GM23248 (cell line): ENCODE measurements around the gene QDPR.

Experiments used
- EZH2 ChIP-seq: fragments of 200-600 bp; sonication (generic); IDR thresholded peaks from 2 replicates; pipeline ENCODE4 v1.6.1; 2018; ENCODE audit warnings: antibody characterized with exemption, mild to moderate bottlenecking; ENCODE audit not compliant: insufficient read depth, poor library complexity, severe bottlenecking
- EZH2phosphoT487 ChIP-seq: fragments of 200-600 bp; sonication (generic); IDR thresholded peaks from 2 replicates; pipeline ENCODE4 v1.6.1; 2018; ENCODE audit warnings: antibody characterized with exemption, moderate library complexity, mild to moderate bottlenecking, low read depth; ENCODE audit not compliant: insufficient read depth

DNA sequence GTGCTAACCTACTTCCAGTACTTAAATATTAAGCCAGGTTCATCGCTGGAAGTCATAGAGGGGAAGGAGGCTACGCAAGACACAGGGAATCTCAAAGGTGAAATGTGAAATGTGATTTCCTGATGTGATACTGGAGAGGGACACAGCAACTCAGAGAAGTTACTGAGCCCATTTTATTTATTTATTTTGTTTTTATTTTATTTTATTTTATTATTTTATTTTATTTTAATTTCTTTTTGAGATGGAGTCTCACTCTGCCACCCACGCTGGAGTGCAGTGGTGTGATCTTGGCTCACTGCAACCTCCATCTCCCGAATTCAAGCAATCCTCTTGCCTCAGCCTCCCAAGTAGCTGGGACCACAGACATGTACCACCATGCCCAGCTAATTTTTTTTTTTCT lies 22.8 kb upstream of the QDPR start:
- TF ChIP-seq EZH2, result no peak
- TF ChIP-seq EZH2phosphoT487, result no peak
